ENCODE results near the gene RPL37A.

DNA sequence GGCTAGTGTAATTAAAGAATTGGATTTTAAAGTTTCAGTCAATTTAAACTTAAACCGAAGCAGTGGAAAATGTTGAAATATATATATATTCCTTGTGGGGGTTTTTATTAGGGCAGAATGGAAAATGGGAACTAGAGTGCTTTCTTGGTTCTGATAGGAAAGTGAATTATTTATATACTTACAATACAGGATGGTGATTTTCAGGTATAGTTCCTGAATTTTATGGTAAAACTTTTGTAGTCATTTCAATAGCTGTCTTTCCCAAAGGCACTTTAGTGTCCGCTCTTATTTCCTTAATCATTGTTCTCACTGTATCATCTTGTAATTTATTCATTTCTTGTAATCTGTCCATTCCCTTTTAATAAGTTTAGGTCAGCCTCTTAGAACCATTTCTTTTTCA, 1.9 kb downstream of the RPL37A start:
- TF ChIP-seq SUZ12 (IDR thresholded peaks at IDR 0.05; ENCODE audit: extremely low read depth, insufficient read depth, insufficient read length), result no peak
- TF ChIP-seq ZNF274 (IDR thresholded peaks at IDR 0.05; ENCODE audit: low read depth, low read length), result no peak
- no peak for TF ChIP-seq YY1 (IDR thresholded peaks at IDR 0.05; ENCODE audit: insufficient read depth, insufficient read length)
